SK-N-SH (cell line): ENCODE results near the gene SLC6A13. TPM values are rescaled to one million over a fixed set of nuclear protein-coding genes. Genes with fewer than 3 reads are reported as not detected.

Experiments
- CTCF ChIA-PET: fragments of 300-600, 350-600 bp; formaldehyde crosslinking; extraction: SDS; loops from one replicate; lab custom pipeline; 2021; lab: Yijun Ruan, JAX
- POLR2A ChIA-PET: fragments of 350-600 bp; sonication (Branson Sonifier 250); formaldehyde crosslinking; extraction: SDS; loops from one replicate; lab custom pipeline; 2020; ENCODE audit warnings: antibody characterized with exemption, inconsistent platforms; lab: Yijun Ruan, JAX
- DNase-seq: peaks from one replicate; pipeline ENCODE4 v3.0.0; 2012
- H2AFZ ChIP-seq: fragments of 200-600 bp; sonication (generic); 2 replicates; pipeline ENCODE4 v1.8.1; 2016; ENCODE audit warnings: antibody characterized with exemption, mild to moderate bottlenecking, low read depth
- H3F3A ChIP-seq: fragments of 200-600 bp; sonication (generic); replicated peaks from 2 replicates; pipeline ENCODE3; 2016; ENCODE audit warnings: antibody characterized with exemption, mild to moderate bottlenecking; ENCODE audit not compliant: insufficient read depth
- H3K27ac ChIP-seq, 2 experiments: fragments of 200-500 bp in 1 of 2; fragments of 200-600 bp in 1 of 2; sonication (Bioruptor generic) in 1 of 2; sonication (generic), shearing (Covaris generic) in 1 of 2; 2 replicates each; pipeline versions ENCODE4 v1.5.1 to v1.6.1; 2014 to 2016; ENCODE audit warnings: low read depth in 2 of 2, inconsistent platforms in 1 of 2, low read length in 1 of 2, mild to moderate bottlenecking in 1 of 2, mixed read lengths in 1 of 2
- H3K27me3 ChIP-seq: fragments of 200-600 bp; sonication (generic), shearing (Covaris generic); 2 replicates; pipeline ENCODE4 v1.6.1; 2016; ENCODE audit warnings: mixed run types; ENCODE audit not compliant: insufficient read depth
- H3K36me3 ChIP-seq, 2 experiments: fragments of 200-500 bp in 1 of 2; fragments of 200-600 bp in 1 of 2; sonication (Bioruptor generic) in 1 of 2; sonication (generic) in 1 of 2; replicated peaks in 1 of 2; 2 replicates each; pipeline versions ENCODE3 to v1.5.1; 2014 to 2016; ENCODE audit warnings: low read length in 1 of 2, mild to moderate bottlenecking in 1 of 2; ENCODE audit not compliant: insufficient read depth in 2 of 2, control insufficient read depth in 1 of 2
- H3K4me1 ChIP-seq, 2 experiments: fragments of 200-500 bp in 1 of 2; fragments of 200-600 bp in 1 of 2; sonication (Bioruptor generic) in 1 of 2; sonication (generic), shearing (Covaris generic) in 1 of 2; 2 replicates each; pipeline versions ENCODE4 v1.5.1 to v1.6.1; 2014 to 2016; ENCODE audit warnings: low read depth in 1 of 2, low read length in 1 of 2, mixed run types in 1 of 2; ENCODE audit not compliant: insufficient read depth in 2 of 2, control insufficient read depth in 1 of 2
- H3K4me2 ChIP-seq: fragments of 200-600 bp; sonication (generic), shearing (Covaris generic); 2 replicates; pipeline ENCODE4 v1.6.1; 2017; ENCODE audit warnings: mixed run types
- H3K4me3 ChIP-seq, 2 experiments: fragments of 200-500 bp in 1 of 2; fragments of 200-600 bp in 1 of 2; sonication (Bioruptor generic) in 1 of 2; sonication (generic), shearing (Covaris generic) in 1 of 2; 2 replicates each; pipeline versions ENCODE4 v1.5.1 to v1.8.1; 2014 to 2016; ENCODE audit warnings: low read depth in 2 of 2, inconsistent platforms in 1 of 2, low read length in 1 of 2, mild to moderate bottlenecking in 1 of 2, mixed read lengths in 1 of 2, moderate library complexity in 1 of 2
- H3K79me2 ChIP-seq: fragments of 200-600 bp; sonication (generic); 2 replicates; pipeline ENCODE4 v1.8.1; 2017; ENCODE audit warnings: mild to moderate bottlenecking; ENCODE audit not compliant: insufficient read depth
- H3K9ac ChIP-seq: fragments of 200-600 bp; sonication (generic); 2 replicates; pipeline ENCODE4 v1.6.1; 2017; ENCODE audit warnings: mixed run types
- H3K9me2 ChIP-seq: fragments of 200-600 bp; sonication (generic); 2 replicates; pipeline ENCODE4 v1.6.1; 2017; ENCODE audit warnings: mixed run types
- H3K9me3 ChIP-seq: fragments of 200-600 bp; sonication (generic); 2 replicates; pipeline ENCODE4 v1.6.1; 2017; ENCODE audit warnings: mixed run types, mild to moderate bottlenecking, moderate library complexity
- H4K20me1 ChIP-seq: fragments of 200-600 bp; sonication (generic); 2 replicates; pipeline ENCODE4 v1.6.1; 2017; ENCODE audit warnings: mild to moderate bottlenecking, mixed run types; ENCODE audit not compliant: insufficient read depth
- CHD2 ChIP-seq: fragments of 150-350 bp; IDR thresholded peaks from 2 replicates; pipeline ENCODE4 v1.6.1; 2018; ENCODE audit warnings: low read length; ENCODE audit not compliant: partially characterized antibody
- ELF1 ChIP-seq: IDR thresholded peaks from 2 replicates; pipeline ENCODE4 v1.4.0; 2012
- EZH2phosphoT487 ChIP-seq: fragments of 200-600 bp; sonication (generic); IDR thresholded peaks from 2 replicates; pipeline ENCODE4 v1.6.1; 2017; ENCODE audit warnings: low read depth, mixed run types, mild to moderate bottlenecking, antibody characterized with exemption, moderate library complexity, borderline replicate concordance
- FOSL2 ChIP-seq: IDR thresholded peaks from 2 replicates; pipeline ENCODE4 v1.4.0; 2012; ENCODE audit warnings: low read depth, mild to moderate bottlenecking, moderate library complexity, borderline replicate concordance
- FOXJ3 ChIP-seq: sonication (generic); formaldehyde crosslinking; IDR thresholded peaks from 2 replicates; pipeline ENCODE4 v1.5.1; 2020; ENCODE audit warnings: mild to moderate bottlenecking, missing genetic modification reagents
- FOXM1 ChIP-seq: IDR thresholded peaks from 2 replicates; pipeline ENCODE4 v1.4.0; 2012; ENCODE audit warnings: low read depth, mild to moderate bottlenecking
- GABPA ChIP-seq: IDR thresholded peaks from 2 replicates; pipeline ENCODE4 v1.4.0; 2012; ENCODE audit warnings: low read depth, mild to moderate bottlenecking
- JUND ChIP-seq: IDR thresholded peaks from 2 replicates; pipeline ENCODE4 v1.4.0; 2012
- MXI1 ChIP-seq: IDR thresholded peaks from 2 replicates; pipeline ENCODE4 v1.6.1; 2012; ENCODE audit warnings: mild to moderate bottlenecking, low read depth, low read length, improper control_type of control experiment
- NFIC ChIP-seq: IDR thresholded peaks from 2 replicates; pipeline ENCODE4 v1.4.0; 2012; ENCODE audit warnings: borderline replicate concordance
- NRF1 ChIP-seq: IDR thresholded peaks from 2 replicates; pipeline ENCODE4 v1.6.1; 2012; ENCODE audit warnings: low read depth, mild to moderate bottlenecking, low read length
- POLR2AphosphoS5 ChIP-seq: IDR thresholded peaks from 2 replicates; pipeline ENCODE4 v1.6.1; 2012; ENCODE audit warnings: low read depth, low read length
- RAD21 ChIP-seq: IDR thresholded peaks from 2 replicates; pipeline ENCODE4 v1.6.1; 2012; ENCODE audit warnings: mild to moderate bottlenecking, low read length
- RXRA ChIP-seq: IDR thresholded peaks from 2 replicates; pipeline ENCODE4 v1.4.0; 2012; ENCODE audit warnings: low read depth, mild to moderate bottlenecking, borderline replicate concordance
- SIN3A ChIP-seq: IDR thresholded peaks from 2 replicates; pipeline ENCODE4 v1.6.1; 2012; ENCODE audit warnings: low read depth, mild to moderate bottlenecking, low read length, moderate library complexity, borderline replicate concordance
- SMC3 ChIP-seq: IDR thresholded peaks from 2 replicates; pipeline ENCODE4 v1.6.1; 2012; ENCODE audit warnings: low read depth, low read length, improper control_type of control experiment
- TCF12 ChIP-seq: IDR thresholded peaks from 2 replicates; pipeline ENCODE4 v1.4.0; 2012
- WGBS: methylation state at CpG from one replicate; pipeline ENCODE4 v1.1.6; 2017; ENCODE audit warnings: low lambda C conversion rate; 5-methylcytosine and 5-hydroxymethylcytosine counted together
- polyA plus RNA-seq, 3 experiments: library from polyadenylated mRNA; depleted of rRNA; stranded (reverse); fragments of >200 nt; gene quantifications; 2 replicates each; pipeline ENCODE4 v1.2.3, GENCODE V29; 2012
- TF ChIP-seq, protein P1 (sequence below): IDR thresholded peaks from 2 replicates; pipeline ENCODE4 v1.6.1; 2012; ENCODE audit warnings: mild to moderate bottlenecking, low read depth, low read length, moderate library complexity
- TF ChIP-seq, protein P2 (sequence below): fragments of 200-600 bp; sonication (generic); IDR thresholded peaks from 2 replicates; pipeline ENCODE4 v1.6.1; 2017; ENCODE audit warnings: antibody characterized with exemption, mild to moderate bottlenecking, moderate library complexity
- TF ChIP-seq, protein P3 (sequence below): fragments of 150-350 bp; IDR thresholded peaks from 2 replicates; pipeline ENCODE4 v1.6.1; 2016; ENCODE audit warnings: mild to moderate bottlenecking, low read depth, low read length
- TF ChIP-seq, protein P4 (sequence below): IDR thresholded peaks from 2 replicates; pipeline ENCODE4; 2012
- TF ChIP-seq, protein P5 (sequence below): IDR thresholded peaks from 2 replicates; pipeline ENCODE4 v1.4.0; 2012; ENCODE audit warnings: low read depth, borderline replicate concordance
- TF ChIP-seq, protein P6 (sequence below): IDR thresholded peaks from 2 replicates; pipeline ENCODE4 v1.4.0; 2012; ENCODE audit warnings: low read depth, borderline replicate concordance
- TF ChIP-seq, protein P7 (sequence below): IDR thresholded peaks from 2 replicates; pipeline ENCODE4 v1.4.0; 2012; ENCODE audit warnings: low read depth

SLC6A13 gene
- polyA plus RNA-seq, 1 of the 3 experiments (the other 2 are of a cell fraction) = 0.05 TPM

DNA sequence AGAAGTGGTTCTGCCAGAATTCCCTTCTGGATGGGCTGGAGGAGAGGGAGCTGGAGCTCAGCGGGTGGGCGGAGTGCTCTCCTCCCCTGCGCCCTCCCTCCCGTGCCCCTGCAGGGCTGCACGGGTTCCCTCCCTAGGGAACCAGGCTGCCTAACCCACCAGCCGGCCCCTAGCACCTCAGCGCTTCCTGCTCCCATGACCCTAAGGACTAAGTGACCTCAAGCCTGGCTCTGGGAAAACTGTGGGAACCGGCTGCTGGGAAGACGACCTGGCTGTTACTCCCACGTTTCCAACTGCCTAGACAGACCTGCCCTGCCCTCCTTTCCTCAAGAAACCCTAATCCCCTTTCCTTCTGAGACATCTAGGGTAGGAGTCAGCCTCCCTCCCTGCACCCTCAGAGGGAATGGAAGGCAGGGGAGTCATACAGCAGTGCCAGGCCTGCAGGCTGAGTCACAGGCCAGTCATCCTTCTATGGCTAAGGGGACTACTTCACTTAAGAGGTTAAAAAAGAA is 80.2 kb downstream of the SLC6A13 start:
- Histone ChIP-seq H3K4me1 (peaks cover 7 to 46% of the 10 kb centered on the region in 2 experiments; a peak in 2 of 4 replicates), H4K20me1 (no peaks in the 10 kb centered on the region), H3K9me2 (no peaks in the 10 kb centered on the region), H3K27ac (peak overlapping the region in 1 of 2 experiments; percentile 67; a peak in 2 of 4 replicates), H3K9me3 (no peaks in the 10 kb centered on the region), H2AFZ (peak overlapping the region; percentile 17; the same call in 1 of the 2 replicates), H3K4me2 (peak overlapping the region; percentile 16; the same call in 1 of the 2 replicates), H3K4me3 (no peak overlapping the region), H3K27me3 (no peaks in the 10 kb centered on the region), H3F3A (peaks cover 6% of the 10 kb centered on the region), H3K79me2 (no peaks in the 10 kb centered on the region), H3K9ac (0 out of 2 replicates have a peak overlapping the region, but pooled peaks have one; percentile 9), H3K36me3 (no peaks in the 10 kb centered on the region)
- no peak for DNase-seq
- WGBS = 50% methylated on average over 6 of the region's 10 CpGs
- CTCF ChIA-PET = no interaction called here
- POLR2A ChIA-PET = no interaction called here
- TF ChIP-seq FOXM1 = no peak
- TF ChIP-seq, protein P1, sequence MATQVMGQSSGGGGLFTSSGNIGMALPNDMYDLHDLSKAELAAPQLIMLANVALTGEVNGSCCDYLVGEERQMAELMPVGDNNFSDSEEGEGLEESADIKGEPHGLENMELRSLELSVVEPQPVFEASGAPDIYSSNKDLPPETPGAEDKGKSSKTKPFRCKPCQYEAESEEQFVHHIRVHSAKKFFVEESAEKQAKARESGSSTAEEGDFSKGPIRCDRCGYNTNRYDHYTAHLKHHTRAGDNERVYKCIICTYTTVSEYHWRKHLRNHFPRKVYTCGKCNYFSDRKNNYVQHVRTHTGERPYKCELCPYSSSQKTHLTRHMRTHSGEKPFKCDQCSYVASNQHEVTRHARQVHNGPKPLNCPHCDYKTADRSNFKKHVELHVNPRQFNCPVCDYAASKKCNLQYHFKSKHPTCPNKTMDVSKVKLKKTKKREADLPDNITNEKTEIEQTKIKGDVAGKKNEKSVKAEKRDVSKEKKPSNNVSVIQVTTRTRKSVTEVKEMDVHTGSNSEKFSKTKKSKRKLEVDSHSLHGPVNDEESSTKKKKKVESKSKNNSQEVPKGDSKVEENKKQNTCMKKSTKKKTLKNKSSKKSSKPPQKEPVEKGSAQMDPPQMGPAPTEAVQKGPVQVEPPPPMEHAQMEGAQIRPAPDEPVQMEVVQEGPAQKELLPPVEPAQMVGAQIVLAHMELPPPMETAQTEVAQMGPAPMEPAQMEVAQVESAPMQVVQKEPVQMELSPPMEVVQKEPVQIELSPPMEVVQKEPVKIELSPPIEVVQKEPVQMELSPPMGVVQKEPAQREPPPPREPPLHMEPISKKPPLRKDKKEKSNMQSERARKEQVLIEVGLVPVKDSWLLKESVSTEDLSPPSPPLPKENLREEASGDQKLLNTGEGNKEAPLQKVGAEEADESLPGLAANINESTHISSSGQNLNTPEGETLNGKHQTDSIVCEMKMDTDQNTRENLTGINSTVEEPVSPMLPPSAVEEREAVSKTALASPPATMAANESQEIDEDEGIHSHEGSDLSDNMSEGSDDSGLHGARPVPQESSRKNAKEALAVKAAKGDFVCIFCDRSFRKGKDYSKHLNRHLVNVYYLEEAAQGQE = no peak
- TF ChIP-seq, protein P2, sequence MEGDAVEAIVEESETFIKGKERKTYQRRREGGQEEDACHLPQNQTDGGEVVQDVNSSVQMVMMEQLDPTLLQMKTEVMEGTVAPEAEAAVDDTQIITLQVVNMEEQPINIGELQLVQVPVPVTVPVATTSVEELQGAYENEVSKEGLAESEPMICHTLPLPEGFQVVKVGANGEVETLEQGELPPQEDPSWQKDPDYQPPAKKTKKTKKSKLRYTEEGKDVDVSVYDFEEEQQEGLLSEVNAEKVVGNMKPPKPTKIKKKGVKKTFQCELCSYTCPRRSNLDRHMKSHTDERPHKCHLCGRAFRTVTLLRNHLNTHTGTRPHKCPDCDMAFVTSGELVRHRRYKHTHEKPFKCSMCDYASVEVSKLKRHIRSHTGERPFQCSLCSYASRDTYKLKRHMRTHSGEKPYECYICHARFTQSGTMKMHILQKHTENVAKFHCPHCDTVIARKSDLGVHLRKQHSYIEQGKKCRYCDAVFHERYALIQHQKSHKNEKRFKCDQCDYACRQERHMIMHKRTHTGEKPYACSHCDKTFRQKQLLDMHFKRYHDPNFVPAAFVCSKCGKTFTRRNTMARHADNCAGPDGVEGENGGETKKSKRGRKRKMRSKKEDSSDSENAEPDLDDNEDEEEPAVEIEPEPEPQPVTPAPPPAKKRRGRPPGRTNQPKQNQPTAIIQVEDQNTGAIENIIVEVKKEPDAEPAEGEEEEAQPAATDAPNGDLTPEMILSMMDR = no peak
- TF ChIP-seq RAD21 = no peak
- no peak for TF ChIP-seq CHD2
- peak; percentile 66 for TF ChIP-seq JUND
- peak; percentile 38; the same call in 1 of the 2 replicates for TF ChIP-seq TCF12
- TF ChIP-seq, protein P3, sequence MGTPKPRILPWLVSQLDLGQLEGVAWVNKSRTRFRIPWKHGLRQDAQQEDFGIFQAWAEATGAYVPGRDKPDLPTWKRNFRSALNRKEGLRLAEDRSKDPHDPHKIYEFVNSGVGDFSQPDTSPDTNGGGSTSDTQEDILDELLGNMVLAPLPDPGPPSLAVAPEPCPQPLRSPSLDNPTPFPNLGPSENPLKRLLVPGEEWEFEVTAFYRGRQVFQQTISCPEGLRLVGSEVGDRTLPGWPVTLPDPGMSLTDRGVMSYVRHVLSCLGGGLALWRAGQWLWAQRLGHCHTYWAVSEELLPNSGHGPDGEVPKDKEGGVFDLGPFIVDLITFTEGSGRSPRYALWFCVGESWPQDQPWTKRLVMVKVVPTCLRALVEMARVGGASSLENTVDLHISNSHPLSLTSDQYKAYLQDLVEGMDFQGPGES = no peak
- TF ChIP-seq, protein P4, sequence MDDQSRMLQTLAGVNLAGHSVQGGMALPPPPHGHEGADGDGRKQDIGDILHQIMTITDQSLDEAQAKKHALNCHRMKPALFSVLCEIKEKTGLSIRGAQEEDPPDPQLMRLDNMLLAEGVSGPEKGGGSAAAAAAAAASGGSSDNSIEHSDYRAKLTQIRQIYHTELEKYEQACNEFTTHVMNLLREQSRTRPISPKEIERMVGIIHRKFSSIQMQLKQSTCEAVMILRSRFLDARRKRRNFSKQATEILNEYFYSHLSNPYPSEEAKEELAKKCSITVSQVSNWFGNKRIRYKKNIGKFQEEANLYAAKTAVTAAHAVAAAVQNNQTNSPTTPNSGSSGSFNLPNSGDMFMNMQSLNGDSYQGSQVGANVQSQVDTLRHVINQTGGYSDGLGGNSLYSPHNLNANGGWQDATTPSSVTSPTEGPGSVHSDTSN = no peak
- no peak for TF ChIP-seq MXI1
- TF ChIP-seq ELF1 = no peak
- TF ChIP-seq, protein P5, sequence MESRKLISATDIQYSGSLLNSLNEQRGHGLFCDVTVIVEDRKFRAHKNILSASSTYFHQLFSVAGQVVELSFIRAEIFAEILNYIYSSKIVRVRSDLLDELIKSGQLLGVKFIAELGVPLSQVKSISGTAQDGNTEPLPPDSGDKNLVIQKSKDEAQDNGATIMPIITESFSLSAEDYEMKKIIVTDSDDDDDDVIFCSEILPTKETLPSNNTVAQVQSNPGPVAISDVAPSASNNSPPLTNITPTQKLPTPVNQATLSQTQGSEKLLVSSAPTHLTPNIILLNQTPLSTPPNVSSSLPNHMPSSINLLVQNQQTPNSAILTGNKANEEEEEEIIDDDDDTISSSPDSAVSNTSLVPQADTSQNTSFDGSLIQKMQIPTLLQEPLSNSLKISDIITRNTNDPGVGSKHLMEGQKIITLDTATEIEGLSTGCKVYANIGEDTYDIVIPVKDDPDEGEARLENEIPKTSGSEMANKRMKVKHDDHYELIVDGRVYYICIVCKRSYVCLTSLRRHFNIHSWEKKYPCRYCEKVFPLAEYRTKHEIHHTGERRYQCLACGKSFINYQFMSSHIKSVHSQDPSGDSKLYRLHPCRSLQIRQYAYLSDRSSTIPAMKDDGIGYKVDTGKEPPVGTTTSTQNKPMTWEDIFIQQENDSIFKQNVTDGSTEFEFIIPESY = no peak
- no peak for TF ChIP-seq POLR2AphosphoS5
- TF ChIP-seq SIN3A = no peak
- no peak for TF ChIP-seq FOXJ3 (CRISPR knock-in tag)
- no peak for TF ChIP-seq GABPA
- TF ChIP-seq EZH2phosphoT487 = no peak
- TF ChIP-seq NRF1 = no peak
- TF ChIP-seq SMC3 = no peak
- TF ChIP-seq, protein P6, sequence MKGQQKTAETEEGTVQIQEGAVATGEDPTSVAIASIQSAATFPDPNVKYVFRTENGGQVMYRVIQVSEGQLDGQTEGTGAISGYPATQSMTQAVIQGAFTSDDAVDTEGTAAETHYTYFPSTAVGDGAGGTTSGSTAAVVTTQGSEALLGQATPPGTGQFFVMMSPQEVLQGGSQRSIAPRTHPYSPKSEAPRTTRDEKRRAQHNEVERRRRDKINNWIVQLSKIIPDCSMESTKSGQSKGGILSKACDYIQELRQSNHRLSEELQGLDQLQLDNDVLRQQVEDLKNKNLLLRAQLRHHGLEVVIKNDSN = no peak
- TF ChIP-seq, protein P7, sequence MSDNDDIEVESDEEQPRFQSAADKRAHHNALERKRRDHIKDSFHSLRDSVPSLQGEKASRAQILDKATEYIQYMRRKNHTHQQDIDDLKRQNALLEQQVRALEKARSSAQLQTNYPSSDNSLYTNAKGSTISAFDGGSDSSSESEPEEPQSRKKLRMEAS = no peak
- no peak for TF ChIP-seq NFIC
- TF ChIP-seq FOSL2 = peak; percentile 92
- no peak for TF ChIP-seq RXRA
